ENCODE data around the gene NEURL3.

NEURL3 gene

GRCh38 chr2:96527286-96528005, 22.3 kb upstream of the NEURL3 start:
- FAIRE-seq: no peak

- FAIRE-seq: no peak
These were observed 21.6 kb upstream of the NEURL3 start for GRCh38 chr2:96526615-96527285.

GRCh38 chr2:96526101-96526591, 21.0 kb upstream of the NEURL3 start:
- FAIRE-seq: peak; percentile 73

GRCh38 chr2:96525211-96525507, 20.0 kb upstream of the NEURL3 start:
- FAIRE-seq: no peak

GRCh38 chr2:96524482-96525210, 19.5 kb upstream of the NEURL3 start:
- no peak for FAIRE-seq

- no peak for FAIRE-seq
These were observed 18.7 kb upstream of the NEURL3 start for GRCh38 chr2:96523659-96524481.

GRCh38 chr2:96522304-96523203, 17.4 kb upstream of the NEURL3 start:
- no peak for FAIRE-seq

GRCh38 chr2:96521219-96521618, 16.1 kb upstream of the NEURL3 start:
- no peak for FAIRE-seq

GRCh38 chr2:96520697-96521096, 15.5 kb upstream of the NEURL3 start:
- no peak for FAIRE-seq

GRCh38 chr2:96520231-96520630, 15.1 kb upstream of the NEURL3 start:
- FAIRE-seq: peak; percentile 51

GRCh38 chr2:96517079-96517478, 11.9 kb upstream of the NEURL3 start:
- FAIRE-seq: no peak

- no peak for FAIRE-seq
These were observed 9.4 kb upstream of the NEURL3 start for GRCh38 chr2:96514521-96514920.

- no peak for FAIRE-seq
These were observed 7.2 kb upstream of the NEURL3 start for GRCh38 chr2:96512341-96512740.

GRCh38 chr2:96511851-96512250, 6.7 kb upstream of the NEURL3 start:
- no peak for FAIRE-seq

- FAIRE-seq: no peak
These were observed 5.9 kb upstream of the NEURL3 start for GRCh38 chr2:96510931-96511595.

GRCh38 chr2:96509847-96510230, 4.7 kb upstream of the NEURL3 start:
- FAIRE-seq: no peak

GRCh38 chr2:96509114-96509846, 4.1 kb upstream of the NEURL3 start:
- FAIRE-seq: no peak

- no peak for FAIRE-seq
These were observed 3.5 kb upstream of the NEURL3 start for GRCh38 chr2:96508521-96509113.

- FAIRE-seq: no peak
These were observed 2.9 kb upstream of the NEURL3 start for GRCh38 chr2:96507957-96508520.

- FAIRE-seq: no peak
These were observed 1.7 kb upstream of the NEURL3 start for GRCh38 chr2:96506907-96507240.
